ENCODE measurements around the gene SERPINA4.

SERPINA4 gene

DNA sequence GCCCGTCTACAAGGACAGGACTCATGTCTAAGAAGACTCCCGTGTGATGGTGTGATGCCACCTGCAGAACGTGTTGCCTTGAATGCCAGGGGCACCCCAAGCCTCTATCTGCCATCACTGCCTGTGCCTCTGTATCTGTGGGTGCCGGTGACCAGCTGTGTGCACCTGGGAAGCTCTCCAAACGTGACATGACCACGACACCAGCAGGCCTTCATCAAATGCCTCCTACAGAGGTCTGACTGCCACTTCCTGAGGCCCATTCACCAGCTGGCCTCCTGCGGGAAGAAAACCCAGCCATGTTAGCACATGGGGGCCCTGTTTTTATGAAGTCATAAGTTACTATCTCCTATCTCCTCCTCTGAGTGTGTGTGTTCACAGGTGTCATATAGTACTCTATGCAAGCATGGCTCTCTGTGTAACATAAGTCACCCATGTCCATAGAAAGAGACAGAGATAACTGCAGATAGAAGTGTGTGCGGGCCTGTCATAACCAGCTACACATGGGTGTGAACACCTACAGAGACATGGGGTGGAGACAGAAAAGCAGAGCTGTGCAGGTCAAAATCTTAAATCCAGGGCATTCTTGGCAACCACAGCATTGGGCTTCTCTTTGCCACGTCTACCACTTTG, 18.3 kb upstream of the SERPINA4 start:
- no peak for DNase-seq (ENCODE audit: low spot score)

DNA sequence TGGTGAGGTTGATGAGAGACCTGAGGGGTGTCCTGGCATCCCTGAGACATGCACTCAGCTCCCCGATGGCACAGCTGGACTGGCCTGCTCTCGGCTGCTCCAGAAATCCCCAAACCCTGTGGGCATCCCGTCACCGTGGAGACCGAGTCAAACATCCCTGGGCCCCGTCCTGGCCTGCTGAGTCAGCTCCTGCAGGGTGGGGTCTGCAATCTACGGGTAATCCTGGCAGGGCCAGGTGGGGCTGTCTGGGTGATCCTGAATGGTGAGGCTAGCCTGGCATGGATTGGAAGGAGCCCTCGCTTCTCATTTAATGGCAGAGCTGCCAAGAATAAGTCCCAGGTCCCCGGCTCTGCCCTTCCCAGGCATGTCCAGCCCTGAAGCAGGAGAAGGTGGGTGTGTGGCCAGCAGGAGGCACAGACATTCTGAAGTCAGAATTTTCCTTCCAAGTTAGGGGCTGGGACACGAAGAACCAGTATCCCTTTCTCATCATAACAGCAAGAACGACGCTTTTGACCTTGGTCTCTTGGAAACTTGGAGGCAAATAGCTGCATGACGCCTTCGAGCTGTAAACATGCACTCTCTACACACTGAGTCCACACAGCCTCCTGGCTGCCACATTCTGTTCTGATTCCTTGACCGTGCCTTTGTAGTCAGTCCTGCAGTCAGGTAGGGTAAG, 17.7 kb upstream of the SERPINA4 start:
- no peak for DNase-seq (ENCODE audit: low spot score)

DNA sequence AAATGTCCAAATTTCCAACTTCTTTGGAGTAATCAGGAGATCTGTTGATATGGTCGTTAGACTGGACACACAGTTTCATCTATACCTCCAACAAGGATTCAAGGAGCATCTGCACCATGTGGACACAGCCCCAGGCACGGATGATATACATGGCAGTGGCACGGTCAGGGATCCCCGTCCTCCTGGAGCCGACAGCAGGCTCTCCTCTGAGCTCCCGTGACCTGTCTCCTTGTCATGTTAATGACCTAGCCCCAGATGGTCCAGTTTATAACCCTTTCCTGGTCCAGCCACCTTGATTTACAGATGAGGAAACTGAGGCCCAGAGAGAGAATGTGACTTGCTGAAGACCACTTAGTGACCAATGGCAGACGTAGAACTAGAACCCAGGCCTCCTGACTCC, 16.5 kb upstream of the SERPINA4 start:
- no peak for DNase-seq (ENCODE audit: low spot score)

- no peak for DNase-seq (ENCODE audit: low spot score)
These were observed 16.0 kb upstream of the SERPINA4 start for GRCh38 chr14:94545131-94545841.

DNA sequence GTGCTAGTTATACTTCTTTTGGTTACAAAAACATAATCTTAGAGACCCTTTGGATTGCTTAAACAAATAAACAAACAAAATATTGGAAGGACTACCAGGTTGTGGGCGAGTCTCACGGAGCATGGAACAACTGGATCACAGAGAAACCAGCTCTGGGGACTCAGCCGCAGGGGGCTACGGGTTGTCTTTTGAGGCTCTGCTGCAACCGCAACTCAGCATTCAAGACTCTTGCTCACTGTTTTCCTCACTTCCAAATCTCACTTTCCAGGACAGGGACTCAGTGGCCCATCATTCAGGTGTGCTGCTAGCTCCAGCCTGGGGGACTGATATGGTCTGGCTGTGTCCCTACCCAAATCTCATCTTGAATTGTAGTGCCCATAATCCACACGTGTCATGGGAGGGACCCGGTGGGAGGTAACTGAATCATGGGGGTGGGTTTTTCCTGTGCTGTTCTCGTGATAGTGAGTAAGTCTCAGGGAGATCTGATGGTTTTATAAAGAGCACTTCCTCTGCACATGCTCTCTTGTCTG, 14.0 kb upstream of the SERPINA4 start:
- DNase-seq (ENCODE audit: low spot score), result no peak

- no peak for DNase-seq (ENCODE audit: low spot score)
These were observed 13.5 kb upstream of the SERPINA4 start for GRCh38 chr14:94547726-94548125.

DNA sequence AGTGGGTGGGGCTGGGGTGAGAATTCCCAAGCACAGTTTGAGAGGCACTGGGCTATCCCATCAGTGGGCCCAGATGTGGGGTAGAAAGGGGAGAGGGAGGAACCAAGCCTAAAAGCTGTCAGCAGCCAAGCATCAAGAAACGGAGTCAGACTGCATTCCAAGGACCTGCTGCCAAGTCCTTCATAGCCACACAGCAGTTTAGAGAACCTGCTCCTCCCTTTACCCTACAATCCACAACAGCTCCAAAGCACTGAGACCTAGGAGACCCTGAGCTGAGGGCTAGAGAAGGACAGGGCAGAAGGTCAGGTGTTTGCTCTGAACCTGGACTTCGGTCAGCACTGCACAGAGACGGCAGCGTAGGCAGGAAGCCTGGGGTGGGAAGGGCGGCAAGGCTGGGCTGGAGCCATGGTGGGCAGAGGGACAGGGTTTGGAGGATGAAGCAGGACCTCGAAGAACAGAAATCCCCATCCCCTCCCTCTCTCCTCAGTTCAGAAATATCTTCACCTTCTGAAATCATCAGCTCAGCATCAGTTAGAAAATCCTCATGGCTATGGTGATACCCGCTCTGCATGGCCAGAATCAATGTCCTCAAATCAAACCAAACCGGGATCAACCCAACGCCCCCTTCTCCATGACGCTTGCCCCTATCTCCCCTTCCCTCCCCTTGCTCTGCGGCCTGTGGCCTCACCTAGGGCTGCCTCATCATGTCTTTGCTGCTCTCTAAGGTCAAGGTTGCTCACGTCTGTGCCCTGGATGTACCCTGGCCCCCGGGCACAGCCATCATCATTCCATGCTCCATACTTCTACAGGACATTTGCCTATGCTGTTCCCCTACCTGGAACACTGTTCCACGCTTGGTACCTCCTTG, 12.9 kb upstream of the SERPINA4 start:
- DNase-seq (ENCODE audit: low spot score), result no peak

DNA sequence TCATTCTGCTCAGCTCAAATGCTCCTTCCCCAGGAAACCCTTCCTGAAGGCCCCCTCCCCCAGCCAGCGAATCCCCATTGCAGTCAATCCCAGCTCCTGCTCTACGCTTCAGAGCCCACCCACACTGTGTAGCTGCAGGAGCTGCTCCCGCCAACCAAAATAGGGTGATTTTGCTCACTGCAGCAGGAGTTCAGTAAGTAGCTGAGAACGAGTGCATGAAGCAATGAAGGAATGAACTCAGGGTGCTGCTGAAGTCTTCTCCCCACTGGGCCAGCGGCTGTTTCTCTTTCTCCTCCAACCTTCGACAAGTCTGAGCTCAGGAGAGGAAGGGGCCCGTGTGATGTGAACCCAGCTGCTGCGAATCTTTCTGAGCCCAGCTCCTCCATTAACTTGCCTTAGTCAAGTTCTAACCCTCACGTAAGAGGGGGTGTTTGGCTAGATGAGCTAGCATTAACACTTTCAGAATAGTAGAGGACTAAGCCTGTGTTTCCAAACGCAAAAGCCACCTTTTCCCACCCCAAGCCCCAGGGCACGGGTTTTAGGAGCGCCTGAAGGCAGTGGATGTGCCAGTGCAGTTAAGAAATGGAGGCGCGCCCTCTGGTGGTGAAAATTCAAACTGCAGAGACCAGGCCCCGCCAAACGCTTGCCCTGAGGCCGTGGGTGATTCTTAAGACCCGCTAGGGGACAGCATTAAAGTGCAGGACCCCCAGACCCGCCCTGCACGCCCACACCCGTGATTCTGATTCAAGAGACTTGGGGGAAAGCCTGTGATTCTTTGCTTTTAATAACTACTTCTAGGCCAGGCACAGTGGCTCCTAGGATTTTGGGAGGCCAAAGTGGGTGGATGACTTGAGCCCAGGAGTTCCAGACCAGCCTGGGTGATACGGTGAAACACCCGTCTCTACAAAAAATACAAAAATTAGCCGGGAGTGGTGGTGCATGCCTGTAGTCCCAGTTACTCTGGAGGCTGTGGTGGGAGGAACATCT, 11.9 kb upstream of the SERPINA4 start:
- peak; percentile 20 for DNase-seq (ENCODE audit: low spot score)

DNA sequence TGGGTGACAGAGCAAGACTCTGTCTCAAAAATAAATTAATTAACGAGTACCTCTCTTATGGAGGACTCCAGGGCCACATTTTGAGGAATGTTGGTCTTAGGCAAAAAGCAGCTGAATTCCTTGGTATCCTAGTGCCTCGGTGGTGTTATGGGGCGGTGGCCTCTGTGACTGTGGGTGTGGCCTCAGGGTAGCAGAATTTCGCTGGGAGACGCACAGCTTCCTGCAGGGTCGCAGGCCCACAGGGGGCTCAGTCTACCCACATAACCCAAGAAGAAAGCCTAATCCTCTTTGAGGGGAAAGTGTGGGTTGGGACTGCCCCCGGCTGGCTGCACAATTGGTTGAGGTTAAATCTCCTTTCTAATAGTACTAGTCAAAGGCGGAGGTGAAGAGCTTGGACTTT, 11.2 kb upstream of the SERPINA4 start:
- DNase-seq (ENCODE audit: low spot score), result no peak

DNA sequence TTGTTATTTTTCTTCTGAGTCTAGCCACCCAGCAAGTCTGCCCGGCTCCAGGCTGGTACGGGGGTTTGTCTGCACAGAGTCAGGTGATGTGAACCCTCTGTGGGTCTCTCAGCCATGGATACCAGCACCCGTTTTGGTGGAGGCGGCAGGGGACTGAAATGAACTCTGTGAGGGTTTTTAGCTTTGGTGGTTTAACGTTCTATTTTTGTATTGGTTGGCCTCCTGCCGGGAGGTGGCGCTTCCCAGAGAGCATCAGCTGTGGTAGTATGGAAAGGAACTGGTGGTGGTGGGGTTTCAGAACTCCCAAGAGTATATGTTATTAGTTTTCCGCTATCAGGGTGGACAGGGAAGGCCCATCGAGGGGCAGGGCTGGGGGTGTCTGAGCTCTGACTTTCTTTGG, 5.3 kb upstream of the SERPINA4 start:
- DNase-seq (ENCODE audit: low spot score), result no peak

- DNase-seq (ENCODE audit: low spot score), result no peak
These were observed 3.9 kb upstream of the SERPINA4 start for GRCh38 chr14:94557327-94557726.

- no peak for DNase-seq (ENCODE audit: low spot score)
These were observed 2.4 kb upstream of the SERPINA4 start for GRCh38 chr14:94558842-94559241.

GRCh38 chr14:94559638-94560290, 1.5 kb upstream of the SERPINA4 start:
- no peak for DNase-seq (ENCODE audit: low spot score)

GRCh38 chr14:94560291-94560665, 964 bp upstream of the SERPINA4 start:
- DNase-seq (ENCODE audit: low spot score), result no peak

GRCh38 chr14:94561656-94562010, 391 bp downstream of the SERPINA4 start:
- DNase-seq (ENCODE audit: low spot score), result no peak

GRCh38 chr14:94562022-94562421, 780 bp downstream of the SERPINA4 start:
- no peak for DNase-seq (ENCODE audit: low spot score)

GRCh38 chr14:94562941-94563883, 2.0 kb downstream of the SERPINA4 start:
- no peak for DNase-seq (ENCODE audit: low spot score)

DNA sequence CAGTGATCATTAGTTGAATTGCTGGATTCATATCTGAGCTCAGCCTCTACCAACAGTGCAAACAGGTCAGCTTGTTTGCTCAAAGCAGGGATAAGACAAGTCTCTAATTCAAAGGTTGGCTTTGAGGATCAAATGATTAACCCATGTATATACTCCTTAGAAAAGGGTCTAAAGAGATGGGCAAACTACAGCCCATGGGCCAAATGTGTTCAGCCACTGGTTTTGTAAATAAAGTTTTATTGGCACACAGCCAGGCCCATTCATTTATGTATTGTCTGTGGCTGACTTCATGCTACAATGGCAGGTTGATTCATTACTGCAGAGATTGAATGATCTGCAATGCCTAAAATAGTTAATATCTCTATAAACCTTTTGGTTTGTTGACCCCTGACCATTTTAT, 3.1 kb downstream of the SERPINA4 start:
- no peak for DNase-seq (ENCODE audit: low spot score)

DNA sequence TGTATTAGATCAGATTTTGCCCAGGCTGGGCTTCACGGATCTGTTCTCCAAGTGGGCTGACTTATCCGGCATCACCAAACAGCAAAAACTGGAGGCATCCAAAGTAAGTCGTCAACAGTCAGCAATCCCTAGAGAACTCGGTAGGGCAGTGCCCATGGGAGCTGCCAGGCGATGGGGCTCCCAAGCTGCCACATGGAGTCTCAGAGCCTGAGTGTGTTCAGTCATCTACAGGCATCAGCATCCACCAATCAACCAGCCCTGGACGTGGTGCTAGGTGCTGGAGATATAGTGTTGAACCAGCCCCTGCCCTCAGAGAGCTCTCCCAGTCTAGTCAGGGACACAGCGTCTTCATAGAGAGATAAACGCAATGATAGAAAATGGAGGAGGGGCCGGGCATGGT, 6.9 kb downstream of the SERPINA4 start:
- DNase-seq (ENCODE audit: low spot score), result no peak

Measured in SK-N-DZ (cell line).